Measurements from ENCODE around the gene ANO1. TPM values are rescaled to one million over a fixed set of nuclear protein-coding genes. Genes with fewer than 3 reads are reported as not detected.

ANO1 gene
- total RNA-seq, 1 donor from 2014 or later, result 14.9 TPM

GRCh38 chr11:70055444-70055843 lies 22.7 kb upstream of the ANO1 start:
- H3K36me3 Mint-ChIP-seq, result no peaks in the 10 kb centered on the region
- no peaks in the 10 kb centered on the region for H3K27me3 Mint-ChIP-seq
- no peak for DNase-seq (ENCODE audit: extremely low spot score, unreplicated experiment)
- H3K4me1 Mint-ChIP-seq (ENCODE audit: unreplicated experiment), result no peaks in the 10 kb centered on the region
- H3K4me3 Mint-ChIP-seq, result no peak overlapping the region
- H3K9me3 Mint-ChIP-seq, result peaks cover 19% of the 10 kb centered on the region
- no peak for TF ChIP-seq CTCF (conservative IDR thresholded peaks at IDR 0.05)
- no peak overlapping the region for H3K27ac Mint-ChIP-seq

- Mint-ChIP-seq H3K27ac (no peak overlapping the region), H3K4me3 (no peak overlapping the region), H3K9me3 (peaks cover 19% of the 10 kb centered on the region), H3K4me1 (ENCODE audit: unreplicated experiment) (no peaks in the 10 kb centered on the region), H3K27me3 (no peaks in the 10 kb centered on the region), H3K36me3 (no peaks in the 10 kb centered on the region)
- no peak for TF ChIP-seq CTCF (conservative IDR thresholded peaks at IDR 0.05)
- DNase-seq (ENCODE audit: extremely low spot score, unreplicated experiment), result no peak
Observed at GRCh38 chr11:70057080-70057479, 21.0 kb upstream of the ANO1 start.

- no peak for TF ChIP-seq CTCF (conservative IDR thresholded peaks at IDR 0.05)
- Mint-ChIP-seq H3K27me3 (no peaks in the 10 kb centered on the region), H3K4me1 (ENCODE audit: unreplicated experiment) (peaks cover 14% of the 10 kb centered on the region), H3K27ac (no peak overlapping the region), H3K4me3 (no peak overlapping the region), H3K36me3 (no peaks in the 10 kb centered on the region), H3K9me3 (peaks cover 19% of the 10 kb centered on the region)
- DNase-seq (ENCODE audit: extremely low spot score, unreplicated experiment), result no peak
Observed at GRCh38 chr11:70059971-70060370, 18.1 kb upstream of the ANO1 start.

- H3K4me3 Mint-ChIP-seq, result no peak overlapping the region
- no peaks in the 10 kb centered on the region for H3K27me3 Mint-ChIP-seq
- no peak overlapping the region for H3K27ac Mint-ChIP-seq
- H3K9me3 Mint-ChIP-seq, result peaks cover 17% of the 10 kb centered on the region
- TF ChIP-seq CTCF (conservative IDR thresholded peaks at IDR 0.05), result no peak
- H3K4me1 Mint-ChIP-seq (ENCODE audit: unreplicated experiment), result peaks cover 18% of the 10 kb centered on the region
- H3K36me3 Mint-ChIP-seq, result no peaks in the 10 kb centered on the region
- peak; percentile 36 for DNase-seq (ENCODE audit: extremely low spot score, unreplicated experiment)
Observed at GRCh38 chr11:70060611-70061293, 17.4 kb upstream of the ANO1 start.

- H3K27me3 Mint-ChIP-seq, result no peaks in the 10 kb centered on the region
- peaks cover 12% of the 10 kb centered on the region for H3K9me3 Mint-ChIP-seq
- no peak for TF ChIP-seq CTCF (conservative IDR thresholded peaks at IDR 0.05)
- H3K4me3 Mint-ChIP-seq, result no peak overlapping the region
- no peak overlapping the region for H3K27ac Mint-ChIP-seq
- H3K36me3 Mint-ChIP-seq, result no peaks in the 10 kb centered on the region
- DNase-seq (ENCODE audit: extremely low spot score, unreplicated experiment), result no peak
- peaks cover 21% of the 10 kb centered on the region for H3K4me1 Mint-ChIP-seq (ENCODE audit: unreplicated experiment)
Observed at GRCh38 chr11:70061734-70062133, 16.4 kb upstream of the ANO1 start.
